KG1 (cell line): Measurements from ENCODE around the gene FBXW9.
"Not testable (repeated sequence)": the region's sequence is repeated elsewhere in the genome, so short reads cannot be mapped to it uniquely, and the experiment has no call there.

Experiments used
- DNase-seq: peaks from one replicate; lab custom pipeline; 2025; lab: John Stamatoyannopoulos, UW

FBXW9 gene

GRCh38 chr19:12696366-12697335, at the start of gene FBXW9:
TSS of gene FBXW9 (minus strand) at chr19:12696631. CDS start at chr19:12696581, 50 bp downstream.
- DNase-seq, result peak; percentile 97

DNA sequence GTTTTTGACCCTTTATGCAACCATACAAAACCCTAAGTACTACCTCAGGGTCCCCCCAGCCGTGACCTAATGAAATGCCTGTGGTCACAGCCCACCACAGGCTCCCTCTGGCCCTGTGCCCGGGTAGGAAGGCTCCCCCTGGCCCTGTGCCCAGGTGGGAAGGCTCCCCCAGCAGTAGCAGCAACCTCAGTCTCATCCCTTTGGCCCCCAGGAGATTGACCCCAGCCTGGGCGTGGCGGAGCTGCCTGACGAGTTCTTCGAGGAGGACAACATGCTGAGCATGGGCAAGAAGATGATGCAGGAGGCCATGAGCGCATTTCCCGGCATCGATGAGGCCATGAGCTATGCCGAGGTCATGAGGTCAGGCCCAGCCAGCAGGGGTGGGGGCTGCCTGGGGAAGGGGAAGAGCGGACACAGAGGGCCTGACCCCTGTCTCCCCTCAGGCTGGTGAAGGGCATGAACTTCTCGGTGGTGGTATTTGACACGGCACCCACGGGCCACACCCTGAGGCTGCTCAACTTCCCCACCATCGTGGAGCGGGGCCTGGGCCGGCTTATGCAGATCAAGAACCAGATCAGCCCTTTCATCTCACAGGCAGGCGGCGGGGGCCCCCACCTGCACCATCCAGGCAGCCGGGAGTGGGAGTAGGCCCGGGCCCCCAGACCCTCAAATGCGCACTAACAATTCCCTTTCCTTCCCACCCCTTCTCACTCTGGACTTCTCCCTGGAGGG, 48.9 kb upstream of the FBXW9 start:
- DNase-seq, result no peak

- no peak for DNase-seq
Observed at GRCh38 chr19:12737835-12738351, 41.5 kb upstream of the FBXW9 start.

DNA sequence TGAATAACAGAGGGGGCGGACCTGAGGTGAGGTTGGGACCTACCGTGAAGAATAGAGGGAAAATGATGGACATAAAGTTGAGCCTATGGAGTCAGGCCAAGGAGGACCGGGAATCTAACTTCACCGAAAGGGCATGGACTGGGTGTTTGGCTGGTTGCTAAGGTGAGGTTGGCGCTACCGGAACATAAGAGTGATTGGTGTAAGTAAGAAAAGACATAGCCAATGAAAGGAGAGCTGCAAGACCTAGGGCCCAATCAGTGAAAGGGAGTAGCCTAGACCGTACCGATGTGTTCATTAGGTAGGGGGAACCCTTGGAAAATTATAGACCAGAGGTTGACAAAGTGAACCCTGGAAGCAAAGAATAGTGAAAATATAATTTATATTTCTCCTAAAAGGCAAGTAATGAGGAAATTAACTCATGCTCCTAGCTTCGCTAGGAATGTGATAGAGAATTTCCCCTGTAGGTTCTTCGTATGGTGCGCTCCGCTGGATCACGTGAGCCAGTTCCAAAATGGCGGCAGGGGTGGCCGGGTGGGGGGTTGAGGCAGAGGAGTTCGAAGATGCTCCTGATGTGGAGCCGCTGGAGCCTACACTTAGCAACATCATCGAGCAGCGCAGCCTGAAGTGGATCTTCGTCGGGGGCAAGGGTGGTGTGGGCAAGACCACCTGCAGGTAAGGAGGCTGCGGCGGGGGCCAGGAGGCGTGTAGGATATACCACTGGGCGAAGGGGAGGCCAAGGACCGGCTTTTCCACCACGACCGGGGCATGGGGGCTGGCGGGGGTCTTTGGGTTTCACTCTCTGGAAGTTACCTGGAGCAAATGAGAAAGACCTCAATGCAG, 40.8 kb upstream of the FBXW9 start, which contains the start of gene GET3:
GET3 (plus strand) TSS at position 503 of the 840 bp plus-strand sequence; CDS start at position 512, 9 bp downstream.
- DNase-seq, result peak; percentile 89

DNA sequence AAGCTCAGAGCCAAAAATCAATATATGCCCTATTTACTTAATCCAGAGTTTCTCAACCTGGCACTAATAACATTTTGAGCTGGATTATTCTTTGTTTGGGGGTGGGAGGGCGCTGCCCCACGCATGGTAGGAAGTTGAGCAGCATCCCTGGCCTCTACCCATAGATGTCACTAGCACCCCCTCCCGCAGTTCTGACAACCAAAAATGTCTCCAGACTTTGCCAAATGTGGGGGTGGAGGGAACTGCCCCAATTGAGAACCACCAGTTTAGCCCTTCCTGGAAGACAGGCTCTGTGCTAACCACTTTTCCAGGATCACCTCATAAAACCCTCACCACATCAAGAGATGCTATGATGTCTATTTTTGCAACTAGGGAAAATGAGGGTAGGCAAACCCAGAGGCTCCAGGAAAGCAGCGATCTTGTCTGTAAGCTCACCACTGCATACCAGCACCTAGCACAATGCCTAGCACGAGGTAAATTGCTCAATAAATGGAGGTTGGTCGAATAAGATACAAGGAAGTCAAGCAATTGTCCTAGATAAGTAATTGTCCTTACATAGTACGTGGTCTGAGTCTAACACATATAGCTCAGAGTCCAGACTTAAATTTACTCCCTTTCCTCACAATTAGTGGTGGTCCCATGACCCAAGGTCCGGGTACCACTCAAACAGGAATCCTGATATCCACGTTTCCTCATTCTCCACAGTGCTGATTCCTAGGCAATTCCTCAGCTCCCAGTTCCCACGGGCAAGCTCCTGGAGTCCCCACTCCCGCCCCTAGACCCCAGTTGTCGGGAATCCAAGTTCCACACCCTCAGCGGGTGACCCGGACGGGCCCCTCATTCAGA, 37.2 kb upstream of the FBXW9 start:
- peak; percentile 33 for DNase-seq

DNA sequence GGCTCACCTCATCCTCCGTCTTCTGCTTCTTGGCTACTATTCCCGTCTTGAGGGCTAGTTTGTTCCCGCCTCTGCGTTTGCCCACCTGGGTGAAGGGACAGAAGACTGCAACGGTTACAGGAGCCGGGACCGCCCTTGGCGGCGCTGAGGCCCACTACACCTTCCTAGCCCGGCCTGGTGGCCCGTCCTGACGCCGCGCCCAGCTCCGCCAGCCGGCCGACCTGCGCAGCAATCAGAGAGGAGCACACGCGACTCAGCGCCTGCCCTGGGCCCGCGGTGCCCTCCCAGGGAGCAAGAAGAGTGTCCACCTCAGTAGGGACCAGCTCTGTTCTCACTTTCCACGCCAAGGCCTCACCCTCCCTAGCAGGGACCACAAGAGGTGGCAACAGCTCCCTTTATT, 34.9 kb upstream of the FBXW9 start:
- DNase-seq, result no peak

- DNase-seq, result no peak
Observed at GRCh38 chr19:12730064-12730463, 33.6 kb upstream of the FBXW9 start.

DNA sequence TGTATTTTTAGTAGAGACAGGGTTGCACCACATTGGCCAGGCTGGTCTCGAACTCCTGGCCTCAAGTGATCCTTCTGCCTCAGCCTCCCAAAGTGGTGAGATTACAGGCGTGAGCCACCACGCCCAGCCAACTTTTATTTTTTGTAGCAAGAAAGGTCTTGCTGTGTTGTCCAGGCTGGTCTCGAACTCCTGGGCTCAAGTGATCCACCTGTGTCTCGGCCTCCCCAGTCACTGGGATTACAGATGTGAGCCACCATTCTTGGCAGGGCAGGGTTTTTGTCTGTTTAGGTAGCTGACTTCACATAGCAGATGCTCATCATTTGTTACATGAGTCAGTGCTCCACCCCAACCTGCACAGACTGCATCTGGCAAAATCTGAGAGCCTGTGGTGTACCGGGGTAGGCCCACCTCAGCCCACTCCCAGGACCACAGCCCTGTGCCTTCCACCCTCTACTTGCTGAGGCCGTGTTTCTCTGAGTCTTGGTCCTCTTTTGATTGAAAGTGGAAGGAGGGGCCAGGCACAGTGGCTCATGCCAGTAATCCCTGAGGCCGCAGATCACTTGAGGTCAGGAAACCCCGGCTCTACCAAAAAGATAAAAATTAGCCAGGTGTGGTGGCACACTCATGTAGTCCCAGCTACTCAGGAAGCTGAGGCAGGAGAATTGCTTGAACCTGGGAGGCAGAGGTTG, 31.5 kb upstream of the FBXW9 start:
- no peak for DNase-seq

DNA sequence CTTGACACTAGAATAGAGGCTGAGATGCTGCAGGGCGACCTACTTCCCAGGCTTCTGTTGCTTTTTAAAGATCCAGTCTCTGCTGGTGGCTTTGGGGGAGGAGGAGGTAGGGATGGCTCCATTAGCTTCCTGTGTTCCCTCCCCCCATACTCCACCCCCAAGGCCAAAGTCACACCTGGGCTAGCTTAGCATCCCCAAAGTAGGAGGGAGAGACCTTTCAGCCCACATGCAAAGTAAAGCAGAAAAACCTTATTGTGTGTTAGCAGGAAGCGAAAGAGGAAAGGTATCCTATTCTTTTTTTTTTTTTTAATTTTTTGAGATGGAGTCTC, 30.5 kb upstream of the FBXW9 start:
- DNase-seq, result no peak

- not testable (repeated sequence) for DNase-seq
Observed at GRCh38 chr19:12725612-12726011, 29.2 kb upstream of the FBXW9 start.

- DNase-seq, result peak; percentile 48
Observed at GRCh38 chr19:12723641-12724426, 27.4 kb upstream of the FBXW9 start, which contains the start of gene TNPO2. TSS of gene TNPO2 (minus strand) at chr19:12723932. CDS start at chr19:12720977, 2,955 bp downstream.

- no peak for DNase-seq
Observed at GRCh38 chr19:12723381-12723640, 26.9 kb upstream of the FBXW9 start.

DNA sequence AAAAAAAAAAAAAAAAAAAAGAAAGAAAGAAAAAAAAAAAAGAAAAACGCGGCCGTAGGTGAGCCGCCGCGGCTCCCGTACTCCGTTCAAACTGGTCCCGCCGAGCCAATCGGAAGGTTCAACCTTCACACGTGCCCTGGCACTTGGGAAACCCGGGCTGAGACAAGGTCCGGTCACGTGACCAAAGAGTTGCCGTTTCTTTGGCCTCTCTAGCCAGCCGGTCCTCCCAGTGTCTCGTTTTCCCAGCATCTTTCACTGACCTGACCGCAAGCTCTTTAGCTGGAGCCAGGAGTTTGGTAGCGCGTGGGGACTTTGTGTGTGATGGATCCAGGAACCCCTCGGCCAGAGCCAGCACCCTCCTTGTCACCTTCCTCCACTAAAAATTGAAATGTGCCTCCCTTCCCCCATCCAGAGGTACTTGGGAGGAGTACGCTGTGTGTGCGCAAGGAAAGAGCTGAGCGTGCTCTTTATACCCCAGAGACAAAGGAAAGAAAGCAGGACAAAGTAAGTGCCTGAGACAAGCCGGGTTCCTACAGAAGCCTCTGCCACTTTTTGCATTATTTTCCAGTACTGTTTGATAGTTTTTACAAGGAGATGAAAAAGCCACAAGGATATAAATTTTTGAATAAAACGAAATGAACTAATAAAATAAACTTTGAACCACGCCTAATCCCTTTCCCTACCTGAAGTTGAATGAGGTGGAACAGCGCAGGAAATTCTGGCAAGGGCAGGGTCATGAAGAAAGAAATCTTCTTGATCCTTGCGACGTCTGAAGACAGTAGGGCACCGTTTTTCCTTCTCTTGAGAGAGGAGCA, 26.3 kb upstream of the FBXW9 start:
- peak; percentile 95 for DNase-seq

- peak; percentile 18 for DNase-seq
Observed at GRCh38 chr19:12721656-12722565, 25.5 kb upstream of the FBXW9 start.

DNA sequence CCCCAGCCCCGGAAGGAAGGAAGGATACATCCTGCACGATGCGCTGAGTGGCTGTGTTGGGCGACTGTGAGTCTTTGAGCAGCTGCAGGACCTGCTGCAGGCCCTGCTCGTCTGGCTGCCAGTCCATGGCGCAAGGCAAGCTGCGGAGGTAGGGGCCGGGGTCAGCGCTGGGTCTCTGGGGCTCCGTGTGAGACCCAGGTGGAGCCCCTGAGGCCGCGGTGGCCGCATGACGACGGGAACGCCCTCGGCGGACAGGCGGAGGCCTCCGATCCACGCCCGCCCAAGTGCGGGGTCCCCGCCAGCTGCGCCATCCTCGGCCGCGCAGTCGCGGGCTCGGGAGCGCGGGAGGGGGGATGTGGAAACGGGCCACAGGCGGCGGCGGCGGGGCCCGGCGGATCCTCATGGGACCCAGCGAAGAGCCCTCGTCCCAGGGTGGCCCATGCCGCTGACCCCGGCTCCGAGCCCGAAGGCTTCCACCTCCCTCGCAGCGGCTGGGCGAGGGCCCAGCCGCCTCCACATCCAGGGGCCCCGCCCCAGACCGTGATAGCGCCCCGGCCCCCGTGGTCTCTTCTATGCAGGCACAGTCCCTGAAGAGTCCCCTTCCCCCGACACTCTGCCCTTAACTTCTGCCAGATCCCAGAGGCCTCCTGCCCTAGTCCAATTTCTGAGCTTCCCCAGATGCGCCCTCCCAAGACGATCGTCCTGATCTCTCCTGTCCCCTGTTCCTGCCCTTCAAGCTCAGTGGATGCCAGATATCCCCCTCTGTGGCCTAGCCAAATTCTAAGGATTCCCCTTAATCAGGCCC, 24.6 kb upstream of the FBXW9 start:
- DNase-seq, result no peak

- no peak for DNase-seq
Observed at GRCh38 chr19:12720296-12720695, 23.9 kb upstream of the FBXW9 start.

DNA sequence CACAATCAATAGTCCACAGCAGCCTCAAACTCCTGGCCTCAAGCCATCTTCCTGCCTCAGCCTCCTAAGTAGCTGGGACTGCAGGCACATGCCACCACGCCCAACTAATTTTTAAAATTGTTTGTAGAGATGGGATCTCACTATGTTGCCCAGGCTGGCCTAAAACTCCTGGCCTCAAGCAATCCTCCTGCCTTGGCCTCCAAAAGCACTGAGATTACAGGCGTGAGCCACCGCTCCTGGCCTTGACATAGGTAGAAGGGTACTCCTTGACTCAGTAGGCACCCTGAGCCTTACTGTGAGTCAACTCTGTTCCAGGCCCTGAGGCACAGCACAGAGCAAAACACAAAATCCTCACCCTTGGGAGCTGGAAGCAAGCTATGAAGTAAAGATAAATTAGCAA, 19.5 kb upstream of the FBXW9 start:
- no peak for DNase-seq
